A673 (cell line): Measurements from ENCODE around the gene TMEM35B.

Experiments
- CTCF ChIP-seq: fragments of 300-800, 200-600 bp; sonication (generic); conservative IDR thresholded peaks from 2 replicates; pipeline ENCODE4 v1.5.1; 2017; ENCODE audit warnings: low read depth, mild to moderate bottlenecking, antibody characterized with exemption, low read length, moderate library complexity, mixed read lengths
- EZH2 ChIP-seq: fragments of 200-600 bp; sonication (generic); IDR thresholded peaks from 2 replicates; pipeline ENCODE4 v1.6.1; 2017; ENCODE audit warnings: borderline replicate concordance, low read depth, mild to moderate bottlenecking, mixed read lengths, antibody characterized with exemption, low read length; ENCODE audit not compliant: poor library complexity, severe bottlenecking

GRCh38 chr1:34980715-34981114 is 4.4 kb downstream of the TMEM35B start:
- TF ChIP-seq CTCF (no peak), EZH2 (no peak)
